Ramos (cell line): ENCODE results near the gene AWAT2.

Experiments
- in situ Hi-C: fragments of 300-500 bp; cut with MboI; formaldehyde crosslinking; loops from one replicate; pipeline ENCODE4 v1.14.3; 2022; ENCODE audit warnings: low sequenced_read_pairs; ENCODE audit not compliant: unreplicated experiment

AWAT2 gene

GRCh38 chrX:70043685-70044084 lies 6.1 kb downstream of the AWAT2 start:
- in situ Hi-C loops: loop anchor here (25.0 kb wide), 1 partner anchor 506 kb away; no protein-coding TSS in a partner anchor

- in situ Hi-C loops: loop anchor here (25.0 kb wide), 1 partner anchor 505 kb away; no protein-coding TSS in a partner anchor
Measured at GRCh38 chrX:70042399-70043371, 7.1 kb downstream of the AWAT2 start.

DNA sequence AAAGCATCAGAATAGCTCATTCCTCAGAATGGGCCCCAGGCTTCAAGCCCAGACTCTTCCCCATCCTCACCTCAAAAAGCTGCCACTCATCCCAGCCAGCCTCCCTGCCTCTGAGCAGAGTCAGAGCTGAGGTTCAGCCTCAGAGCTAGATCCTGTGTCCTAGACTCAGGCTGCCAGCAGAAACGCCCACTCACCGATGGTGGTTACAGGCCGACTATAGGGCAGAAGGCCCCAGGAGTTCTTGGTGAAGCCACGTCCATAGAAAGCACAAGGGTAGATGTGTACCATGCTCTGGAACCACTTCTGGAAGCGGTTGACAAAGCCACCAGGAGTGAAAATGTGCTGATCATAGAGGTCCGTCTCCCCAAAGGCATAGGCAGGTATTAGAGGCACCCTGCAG lies 7.7 kb downstream of the AWAT2 start:
- in situ Hi-C loops: loop anchor here (25.0 kb wide), 1 partner anchor 505 kb away; no protein-coding TSS in a partner anchor

- in situ Hi-C loops: loop anchor here (10.0 to 25.0 kb wide), 2 partner anchors 55 to 502 kb away; no protein-coding TSS in a partner anchor
Measured at GRCh38 chrX:70039758-70040157, 10.0 kb downstream of the AWAT2 start.

- in situ Hi-C loops: loop anchor here (10.0 to 25.0 kb wide), 2 partner anchors 56 to 502 kb away; no protein-coding TSS in a partner anchor
Measured at GRCh38 chrX:70038951-70039350, 10.8 kb downstream of the AWAT2 start.

DNA sequence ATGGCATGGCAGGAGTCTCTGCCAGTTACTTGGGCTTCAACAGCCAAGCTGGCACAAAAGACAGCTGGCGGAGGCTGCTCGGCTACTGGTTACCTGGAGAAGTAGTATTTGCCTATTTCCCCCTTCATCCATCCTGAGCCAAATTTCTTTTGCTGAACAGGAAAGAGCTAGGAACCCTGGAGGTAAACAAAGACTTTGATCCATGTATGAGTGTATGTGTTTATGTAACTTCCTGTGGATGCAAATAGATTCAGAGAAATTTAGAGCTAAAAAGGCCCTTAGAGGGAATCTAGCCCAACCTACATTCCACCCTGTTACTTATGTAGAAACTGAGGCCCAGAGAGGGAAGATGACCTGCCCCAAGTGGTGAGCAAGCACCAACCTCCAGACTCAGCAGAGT lies 11.2 kb downstream of the AWAT2 start:
- in situ Hi-C loops: loop anchor here (10.0 to 25.0 kb wide), 2 partner anchors 56 to 501 kb away; no protein-coding TSS in a partner anchor

DNA sequence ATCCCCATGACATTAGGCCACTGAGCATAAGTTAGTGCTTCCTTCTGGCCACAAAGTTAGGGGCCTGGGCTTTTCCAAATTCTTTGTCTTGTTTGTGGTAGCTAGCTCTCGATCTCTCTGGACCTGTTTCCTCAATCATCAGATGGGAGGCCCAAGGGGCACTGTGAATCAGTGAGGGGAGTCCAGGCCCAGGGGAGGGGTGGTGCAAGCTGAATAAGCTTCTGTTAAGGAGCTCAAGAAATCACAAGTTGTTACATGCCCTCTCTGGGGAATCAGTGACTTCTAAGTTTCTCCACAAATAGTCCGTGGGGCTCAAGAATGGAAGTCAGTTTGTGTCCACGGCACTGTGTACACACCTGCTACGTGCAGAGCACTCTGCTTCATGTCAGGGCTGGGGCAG lies 15.1 kb downstream of the AWAT2 start:
- in situ Hi-C loops: loop anchor here (10.0 to 25.0 kb wide), 2 partner anchors 60 to 497 kb away; no protein-coding TSS in a partner anchor

GRCh38 chrX:70033348-70034051 lies 16.2 kb downstream of the AWAT2 start:
- in situ Hi-C loops: loop anchor here (10.0 to 25.0 kb wide), 2 partner anchors 61 to 496 kb away; no protein-coding TSS in a partner anchor

- in situ Hi-C loops: loop anchor here (10.0 to 25.0 kb wide), 2 partner anchors 62 to 495 kb away; no protein-coding TSS in a partner anchor
Measured at GRCh38 chrX:70032792-70033191, 16.9 kb downstream of the AWAT2 start.

DNA sequence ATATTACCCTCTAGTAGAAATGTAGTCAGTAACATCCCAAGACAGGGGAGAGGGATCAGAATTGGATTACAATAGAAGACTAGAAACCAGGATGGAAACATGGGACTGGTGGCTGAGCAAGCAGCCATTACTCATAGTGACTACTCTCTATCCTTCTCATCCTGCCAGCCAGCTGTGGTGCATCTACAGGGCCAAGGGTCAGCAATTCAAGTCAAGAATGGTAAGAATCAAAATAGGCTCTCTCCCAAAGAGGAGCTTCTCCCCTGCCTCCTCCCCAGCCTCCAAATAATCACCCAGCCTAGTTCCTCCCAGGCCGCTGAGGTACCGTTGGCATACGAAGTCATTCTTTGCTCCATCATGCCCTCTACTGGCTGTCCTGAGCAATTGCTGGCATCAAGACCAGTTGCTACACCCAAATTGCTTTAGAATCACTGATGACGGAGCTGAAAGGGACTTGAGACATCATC lies 19.4 kb downstream of the AWAT2 start:
- in situ Hi-C loops: loop anchor here (10.0 to 25.0 kb wide), 2 partner anchors 64 to 493 kb away; no protein-coding TSS in a partner anchor

DNA sequence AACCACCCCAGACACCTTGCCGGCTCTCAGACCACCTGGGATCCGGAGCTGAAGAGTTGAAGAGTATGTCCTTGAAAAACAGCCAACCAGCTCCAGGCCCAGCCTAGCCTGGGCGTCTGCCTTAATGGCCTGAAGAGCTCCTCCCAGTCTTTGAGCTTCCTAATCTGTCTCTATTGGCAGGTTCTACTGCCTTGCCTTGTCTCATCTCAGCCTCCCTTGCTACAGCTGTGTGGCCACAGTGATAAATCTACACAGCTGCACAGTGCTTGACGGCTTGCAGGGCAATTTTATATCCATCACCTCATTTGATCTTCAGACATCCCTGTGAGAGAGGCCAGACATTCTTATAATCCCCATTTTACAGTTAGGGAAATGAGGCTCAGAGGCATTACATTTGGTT lies 19.9 kb downstream of the AWAT2 start:
- in situ Hi-C loops: loop anchor here (10.0 to 25.0 kb wide), 2 partner anchors 65 to 493 kb away; no protein-coding TSS in a partner anchor

- in situ Hi-C loops: loop anchor here (25.0 kb wide), 1 partner anchor 490 kb away; no protein-coding TSS in a partner anchor
Measured at GRCh38 chrX:70026851-70027200, 22.9 kb downstream of the AWAT2 start.

- in situ Hi-C loops: loop anchor here (25.0 kb wide), 1 partner anchor 489 kb away; no protein-coding TSS in a partner anchor
Measured at GRCh38 chrX:70026112-70026850, 23.5 kb downstream of the AWAT2 start.

GRCh38 chrX:70025464-70025863 lies 24.3 kb downstream of the AWAT2 start:
- in situ Hi-C loops: loop anchor here (25.0 kb wide), 1 partner anchor 488 kb away; no protein-coding TSS in a partner anchor

DNA sequence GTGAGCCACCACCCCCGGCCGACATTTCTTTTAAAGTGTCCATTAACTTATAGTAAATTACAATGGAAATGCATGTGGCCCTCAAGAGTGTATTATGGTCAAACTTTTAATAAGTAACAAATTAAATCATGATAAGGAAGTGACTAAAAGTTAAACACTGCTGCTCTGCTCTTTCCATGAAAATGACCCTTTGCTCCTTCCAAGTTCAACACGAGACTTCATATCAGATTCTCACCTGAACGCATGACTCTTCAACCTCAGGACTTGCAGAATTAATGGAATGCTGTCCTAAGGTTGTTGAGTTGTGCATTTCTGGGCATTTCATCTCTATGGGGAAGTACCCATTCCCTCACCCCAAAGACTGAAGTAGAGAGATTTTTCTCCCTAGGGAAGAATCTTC lies 27.1 kb downstream of the AWAT2 start:
- in situ Hi-C loops: no loop called here

- in situ Hi-C loops: no loop called here
Measured at GRCh38 chrX:70016513-70016912, 33.2 kb downstream of the AWAT2 start.

DNA sequence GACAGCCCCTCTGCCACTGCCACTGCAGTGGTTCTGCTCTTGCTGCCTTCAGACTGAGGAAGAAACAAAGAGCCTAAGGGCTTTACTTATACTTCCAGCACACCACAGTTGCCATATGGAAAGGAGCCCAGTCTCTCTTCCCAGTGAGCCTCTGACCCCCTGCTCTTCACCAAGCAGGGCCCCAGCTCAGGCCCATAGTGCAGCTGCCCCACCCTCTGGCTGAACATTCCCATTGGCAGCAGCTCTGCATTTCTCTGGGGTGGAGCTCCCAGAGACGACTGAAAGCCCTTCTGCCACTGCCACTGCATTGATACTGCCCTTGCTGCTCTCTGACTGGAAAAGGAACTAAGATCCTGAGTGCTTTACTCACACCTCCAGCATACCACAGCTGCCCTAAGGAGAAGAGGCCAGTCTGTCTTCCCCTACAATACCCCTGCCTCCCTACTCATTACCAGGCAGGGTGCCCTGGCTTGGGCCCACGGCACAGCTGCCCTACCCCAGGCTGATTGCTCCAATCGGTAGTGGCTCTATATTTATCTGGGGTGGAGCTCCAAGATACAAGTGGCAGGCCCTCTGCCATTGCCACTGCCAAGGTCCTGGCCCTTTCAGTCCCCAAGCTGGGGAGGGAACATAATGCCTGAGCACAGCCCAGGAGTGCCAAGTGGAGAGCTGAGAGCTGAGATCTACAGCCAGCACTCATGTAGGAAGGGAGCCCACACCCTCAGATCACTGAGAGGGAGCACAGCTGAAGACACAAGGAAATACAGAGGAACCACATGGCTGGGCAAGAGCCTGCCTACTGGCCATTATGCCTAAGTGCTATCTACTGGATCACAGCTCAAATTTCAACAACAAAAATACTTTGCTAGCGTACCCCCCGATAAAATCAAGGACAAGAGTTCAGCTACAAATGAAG lies 36.0 kb downstream of the AWAT2 start:
- in situ Hi-C loops: no loop called here

DNA sequence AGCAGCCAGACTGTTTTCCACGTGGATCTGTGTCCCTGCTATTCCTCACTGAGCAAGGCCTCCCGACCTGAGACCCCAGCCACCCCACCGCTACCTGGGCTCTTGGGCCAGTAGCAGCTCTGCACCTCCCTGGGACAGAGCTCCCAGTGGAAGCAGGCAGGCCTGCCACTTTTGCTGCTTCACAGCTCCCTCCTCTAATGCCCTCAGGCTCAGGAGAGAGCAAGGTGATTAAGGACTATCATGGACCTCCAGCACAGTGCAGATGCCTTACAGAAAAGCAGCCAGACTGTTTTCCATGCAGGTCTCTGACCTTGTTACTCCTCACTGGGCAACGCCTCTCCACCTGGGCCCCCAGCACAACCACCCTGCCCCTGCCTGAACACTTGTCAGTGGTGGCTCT lies 37.0 kb downstream of the AWAT2 start:
- in situ Hi-C loops: no loop called here
